GM23338 (cell line): Measurements from ENCODE around the gene WDR1. TPM values are rescaled to one million over a fixed set of nuclear protein-coding genes. Genes with fewer than 3 reads are reported as not detected.

Experiments
- ATAC-seq: fragments of 200-7000 bp; cut with Tn5 transposase; 3 replicates; pipeline ENCODE4 v1.9.1; 2020
- DNase-seq: peaks from one replicate; pipeline ENCODE4 v3.0.0-alpha.2; 2015; ENCODE audit warnings: low spot score
- H2AFZ ChIP-seq: fragments of 200-600 bp; sonication (generic); 2 replicates; pipeline ENCODE4 v1.8.0; 2016; ENCODE audit warnings: antibody characterized with exemption, mild to moderate bottlenecking, moderate library complexity
- H3F3A ChIP-seq: fragments of 200-600 bp; sonication (generic); replicated peaks from 2 replicates; pipeline ENCODE4 v1.8.0; 2017; ENCODE audit warnings: antibody characterized with exemption, mixed run types, low read depth
- H3K27ac ChIP-seq: fragments of 200-600 bp; sonication (generic); 2 replicates; pipeline ENCODE4 v1.6.1; 2016; ENCODE audit warnings: low read depth
- H3K27me3 ChIP-seq: fragments of 200-600 bp; sonication (generic); 2 replicates; pipeline ENCODE4 v1.8.0; 2016; ENCODE audit warnings: mild to moderate bottlenecking, mixed run types, moderate library complexity; ENCODE audit not compliant: insufficient read depth
- H3K36me3 ChIP-seq: fragments of 200-600 bp; sonication (generic); 2 replicates; pipeline ENCODE4 v1.8.0; 2016; ENCODE audit warnings: mild to moderate bottlenecking; ENCODE audit not compliant: insufficient read depth
- H3K4me1 ChIP-seq: fragments of 200-600 bp; sonication (generic); 2 replicates; pipeline ENCODE4 v1.8.0; 2016; ENCODE audit warnings: mild to moderate bottlenecking, moderate library complexity; ENCODE audit not compliant: insufficient read depth
- H3K4me2 ChIP-seq: fragments of 200-600 bp; sonication (generic); 2 replicates; pipeline ENCODE4 v1.7.1; 2017; ENCODE audit warnings: mixed run types
- H3K4me3 ChIP-seq: fragments of 200-600 bp; sonication (generic); 2 replicates; pipeline ENCODE4 v1.6.1; 2016; ENCODE audit warnings: mixed run types
- H3K79me2 ChIP-seq: fragments of 200-600 bp; sonication (generic); replicated peaks from 2 replicates; pipeline ENCODE4 v1.8.0; 2017; ENCODE audit warnings: mild to moderate bottlenecking; ENCODE audit not compliant: insufficient read depth
- H3K9me2 ChIP-seq: fragments of 200-600 bp; sonication (generic); 2 replicates; pipeline ENCODE4 v1.8.0; 2017; ENCODE audit not compliant: insufficient read depth
- H4K20me1 ChIP-seq: fragments of 200-600 bp; sonication (generic); replicated peaks from 2 replicates; pipeline ENCODE4 v1.8.0; 2017; ENCODE audit warnings: mild to moderate bottlenecking; ENCODE audit not compliant: insufficient read depth
- H3K27ac Mint-ChIP-seq: 2 replicates; pipeline ENCODE4 v1.8.0; 2020; ENCODE audit warnings: inconsistent platforms, mild to moderate bottlenecking, moderate library complexity, mixed read lengths
- H3K27me3 Mint-ChIP-seq: 3 replicates; pipeline ENCODE4 v1.8.0; 2022; ENCODE audit warnings: low read depth, mild to moderate bottlenecking, moderate library complexity, mixed read lengths, inconsistent platforms; ENCODE audit not compliant: insufficient read depth, poor library complexity
- H3K36me3 Mint-ChIP-seq: 3 replicates; pipeline ENCODE4 v1.8.0; 2021; ENCODE audit warnings: low read depth, mild to moderate bottlenecking, inconsistent platforms, moderate library complexity, mixed read lengths
- H3K4me1 Mint-ChIP-seq: 3 replicates; pipeline ENCODE4 v1.8.0; 2020; ENCODE audit warnings: mild to moderate bottlenecking, inconsistent platforms, mixed read lengths
- H3K4me3 Mint-ChIP-seq: 3 replicates; pipeline ENCODE4 v1.8.0; 2021; ENCODE audit warnings: moderate library complexity, mild to moderate bottlenecking, inconsistent platforms, mixed read lengths
- H3K9me3 Mint-ChIP-seq: 3 replicates; pipeline ENCODE4 v1.8.0; 2020; ENCODE audit warnings: moderate library complexity, mild to moderate bottlenecking, inconsistent platforms, mixed read lengths
- CREB1 ChIP-seq: fragments of 250-450 bp; sonication (Bioruptor Pico); IDR thresholded peaks from 2 replicates; pipeline ENCODE4 v1.5.0; 2020; ENCODE audit warnings: low read depth, mild to moderate bottlenecking, moderate library complexity
- CTCF ChIP-seq, 2 experiments: fragments of 200-600 bp in 1 of 2; sonication (generic) in 1 of 2; conservative IDR thresholded peaks; 2 replicates each; pipeline versions ENCODE4 v1.5.1 to v1.6.1; 2016 to 2017; ENCODE audit warnings: antibody characterized with exemption in 2 of 2, low read depth in 2 of 2, mild to moderate bottlenecking in 2 of 2, moderate library complexity in 1 of 2
- ETS1 ChIP-seq: IDR thresholded peaks from 2 replicates; pipeline ENCODE4 v1.6.1; 2016; ENCODE audit warnings: antibody characterized with exemption
- EZH2 ChIP-seq: fragments of 200-600 bp; sonication (generic); IDR thresholded peaks from one replicate; pipeline ENCODE4 v1.8.0; 2017; ENCODE audit warnings: antibody characterized with exemption, mild to moderate bottlenecking, low read depth; ENCODE audit not compliant: unreplicated experiment
- EZH2phosphoT487 ChIP-seq: fragments of 200-600 bp; sonication (generic); IDR thresholded peaks from one replicate; pipeline ENCODE4 v1.8.1; 2018; ENCODE audit warnings: antibody characterized with exemption; ENCODE audit not compliant: unreplicated experiment
- JUNB ChIP-seq: IDR thresholded peaks from one replicate; pipeline ENCODE4 v1.6.1; 2016; ENCODE audit warnings: antibody characterized with exemption; ENCODE audit not compliant: unreplicated experiment
- NANOG ChIP-seq: IDR thresholded peaks from 2 replicates; pipeline ENCODE4 v1.6.1; 2016; ENCODE audit warnings: antibody characterized with exemption, borderline replicate concordance
- POLR2AphosphoS5 ChIP-seq: IDR thresholded peaks from 2 replicates; pipeline ENCODE4 v1.6.1; 2016; ENCODE audit warnings: antibody characterized with exemption, low read depth
- REST ChIP-seq: IDR thresholded peaks from one replicate; pipeline ENCODE4 v1.6.1; 2018; ENCODE audit warnings: antibody characterized with exemption; ENCODE audit not compliant: unreplicated experiment
- STAT1 ChIP-seq: IDR thresholded peaks from one replicate; pipeline ENCODE4 v1.6.1; 2016; ENCODE audit warnings: antibody characterized with exemption; ENCODE audit not compliant: unreplicated experiment
- ZNF114 ChIP-seq: fragments of 250-450 bp; sonication (Bioruptor Pico); IDR thresholded peaks from 2 replicates; pipeline ENCODE4 v1.5.0; 2020; ENCODE audit warnings: mild to moderate bottlenecking, moderate library complexity
- ZNF331 ChIP-seq: fragments of 250-450 bp; sonication (Bioruptor Pico); IDR thresholded peaks from 2 replicates; pipeline ENCODE4 v1.5.0; 2020; ENCODE audit warnings: low read depth, mild to moderate bottlenecking, moderate library complexity
- ZNF462 ChIP-seq: fragments of 250-450 bp; sonication (Bioruptor Pico); IDR thresholded peaks from 2 replicates; pipeline ENCODE4 v1.5.0; 2020; ENCODE audit warnings: mild to moderate bottlenecking, moderate library complexity
- polyA plus RNA-seq: library from polyadenylated mRNA; unstranded; fragments of >200 nt; fragmentation: Nextera tagmentation; extraction: Ambion mirVana; gene quantifications from 2 replicates; pipeline ENCODE4 v1.2.1, GENCODE V29; 2016
- total RNA-seq: library from RNA; depleted of rRNA; stranded (reverse); fragments of >200 nt; shearing (Covaris generic); gene quantifications from 2 replicates; pipeline ENCODE4 v1.2.3, GENCODE V29; 2014

WDR1 gene
- total and polyA plus RNA-seq, 2 experiments from 2014 or later = 93.2 to 248 TPM

- H3K36me3 ChIP-seq = peaks cover 15% of the 10 kb centered on the region
- H2AFZ ChIP-seq = no peak overlapping the region
- H3K79me2 ChIP-seq = peaks cover 100% of the 10 kb centered on the region
- H3K27ac Mint-ChIP-seq = peak overlapping the region; percentile 74; the same call in 1 of the 2 replicates
- no peaks in the 10 kb centered on the region for H3K9me2 ChIP-seq
- H3K4me2 ChIP-seq = no peak overlapping the region
- DNase-seq (no peak), ATAC-seq (no peak)
- H3K27me3 Mint-ChIP-seq = peaks cover 23% of the 10 kb centered on the region
- no peaks in the 10 kb centered on the region for H3F3A ChIP-seq
- no peak for TF ChIP-seq JUNB
- TF ChIP-seq EZH2 = no peak
- no peak for TF ChIP-seq STAT1
- TF ChIP-seq REST = no peak
- no peak for TF ChIP-seq CTCF (conservative IDR thresholded peaks at IDR 0.05; ENCODE audit: low read depth in 2 of 2)
- TF ChIP-seq ETS1 = no peak
- no peak for TF ChIP-seq POLR2AphosphoS5
- no peak for TF ChIP-seq ZNF114 (CRISPR knock-in tag)
- TF ChIP-seq EZH2phosphoT487 = no peak
- no peak for TF ChIP-seq NANOG
- TF ChIP-seq CREB1 (CRISPR knock-in tag) = no peak
- no peak for TF ChIP-seq ZNF331 (CRISPR knock-in tag)
- no peak for TF ChIP-seq ZNF462
- H3K4me3 ChIP-seq = no peak overlapping the region
- H3K36me3 Mint-ChIP-seq = peaks cover 63% of the 10 kb centered on the region
- no peak overlapping the region for H3K4me3 Mint-ChIP-seq
- no peak overlapping the region for H3K27ac ChIP-seq
- peaks cover 94% of the 10 kb centered on the region for H3K4me1 Mint-ChIP-seq
- peaks cover 24% of the 10 kb centered on the region for H3K4me1 ChIP-seq
- peaks cover 87% of the 10 kb centered on the region for H4K20me1 ChIP-seq
- no peaks in the 10 kb centered on the region for H3K27me3 ChIP-seq
- no peaks in the 10 kb centered on the region; the same call in 2 of the 3 replicates for H3K9me3 Mint-ChIP-seq
Measured at GRCh38 chr4:10107111-10108091, 9.2 kb downstream of the WDR1 start.
